Measurements from ENCODE around the gene AARSD1.
"Not testable (repeated sequence)": the region's sequence is repeated elsewhere in the genome, so short reads cannot be mapped to it uniquely, and the experiment has no call there.

Gene AARSD1

DNA sequence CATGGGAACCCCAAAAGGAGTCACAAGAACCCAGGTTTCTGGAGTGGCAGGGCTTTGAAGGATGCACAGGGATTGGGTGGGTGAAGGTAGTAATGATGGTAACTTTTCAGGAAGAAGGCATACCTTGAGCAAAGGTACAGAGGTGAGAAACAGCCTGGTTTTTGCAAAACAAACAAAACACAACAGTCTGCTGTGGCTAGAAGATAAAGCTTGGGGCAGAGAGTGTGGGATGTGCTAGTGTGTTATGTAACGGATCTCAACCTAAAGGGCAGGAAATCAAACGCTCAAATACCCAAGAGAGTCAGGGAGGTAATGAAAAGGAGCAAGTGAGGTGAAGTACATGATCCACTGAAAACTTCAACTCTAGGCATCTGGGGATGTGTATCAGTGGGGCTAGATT, 11.0 kb upstream of the AARSD1 start:
- H3K4me3 ChIP-seq (ENCODE audit: low read depth, low read length) = no peak overlapping the region
- TF ChIP-seq, protein P1, sequence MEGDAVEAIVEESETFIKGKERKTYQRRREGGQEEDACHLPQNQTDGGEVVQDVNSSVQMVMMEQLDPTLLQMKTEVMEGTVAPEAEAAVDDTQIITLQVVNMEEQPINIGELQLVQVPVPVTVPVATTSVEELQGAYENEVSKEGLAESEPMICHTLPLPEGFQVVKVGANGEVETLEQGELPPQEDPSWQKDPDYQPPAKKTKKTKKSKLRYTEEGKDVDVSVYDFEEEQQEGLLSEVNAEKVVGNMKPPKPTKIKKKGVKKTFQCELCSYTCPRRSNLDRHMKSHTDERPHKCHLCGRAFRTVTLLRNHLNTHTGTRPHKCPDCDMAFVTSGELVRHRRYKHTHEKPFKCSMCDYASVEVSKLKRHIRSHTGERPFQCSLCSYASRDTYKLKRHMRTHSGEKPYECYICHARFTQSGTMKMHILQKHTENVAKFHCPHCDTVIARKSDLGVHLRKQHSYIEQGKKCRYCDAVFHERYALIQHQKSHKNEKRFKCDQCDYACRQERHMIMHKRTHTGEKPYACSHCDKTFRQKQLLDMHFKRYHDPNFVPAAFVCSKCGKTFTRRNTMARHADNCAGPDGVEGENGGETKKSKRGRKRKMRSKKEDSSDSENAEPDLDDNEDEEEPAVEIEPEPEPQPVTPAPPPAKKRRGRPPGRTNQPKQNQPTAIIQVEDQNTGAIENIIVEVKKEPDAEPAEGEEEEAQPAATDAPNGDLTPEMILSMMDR (IDR thresholded peaks at IDR 0.05; ENCODE audit: borderline replicate concordance, insufficient read depth, low read depth, low read length) = no peak

DNA sequence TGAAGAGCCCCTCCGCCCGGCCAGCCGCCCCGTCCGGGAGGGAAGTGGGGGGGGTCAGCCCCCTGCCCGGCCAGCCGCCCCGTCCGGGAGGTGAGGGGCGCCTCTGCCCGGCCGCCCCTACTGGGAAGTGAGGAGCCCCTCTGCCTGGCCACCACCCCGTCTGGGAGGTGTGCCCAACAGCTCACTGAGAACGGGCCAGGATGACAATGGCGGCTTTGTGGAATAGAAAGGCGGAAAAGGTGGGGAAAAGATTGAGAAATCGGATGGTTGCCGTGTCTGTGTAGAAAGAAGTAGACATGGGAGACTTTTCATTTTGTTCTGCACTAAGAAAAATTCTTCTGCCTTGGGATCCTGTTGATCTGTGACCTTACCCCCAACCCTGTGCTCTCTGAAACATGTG, 9.1 kb upstream of the AARSD1 start:
- not testable (repeated sequence) for H3K4me3 ChIP-seq (ENCODE audit: low read depth, low read length)

DNA sequence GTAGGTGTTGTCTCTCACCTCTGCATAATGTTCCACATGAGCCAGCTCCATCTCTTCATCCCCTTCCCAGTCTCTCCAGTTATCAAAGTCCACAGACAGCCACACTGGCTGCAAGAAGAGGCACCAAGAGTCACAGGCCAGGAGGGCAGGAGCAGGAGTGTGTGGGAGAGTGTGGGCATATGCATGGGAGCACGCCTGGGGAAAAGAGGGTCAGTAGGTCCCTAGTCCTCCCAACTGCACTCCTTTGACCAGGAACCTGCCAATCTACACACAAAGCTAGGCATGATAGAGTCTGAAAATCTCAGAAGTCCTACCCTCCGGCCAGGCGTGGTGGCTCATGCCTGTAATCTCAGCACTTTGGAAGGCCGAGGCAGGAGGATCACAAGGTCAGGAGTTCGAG, 7.3 kb upstream of the AARSD1 start:
- no peak overlapping the region for H3K4me3 ChIP-seq (ENCODE audit: low read depth, low read length)
- TF ChIP-seq, protein P1 (IDR thresholded peaks at IDR 0.05; ENCODE audit: borderline replicate concordance, insufficient read depth, low read depth, low read length) = no peak

DNA sequence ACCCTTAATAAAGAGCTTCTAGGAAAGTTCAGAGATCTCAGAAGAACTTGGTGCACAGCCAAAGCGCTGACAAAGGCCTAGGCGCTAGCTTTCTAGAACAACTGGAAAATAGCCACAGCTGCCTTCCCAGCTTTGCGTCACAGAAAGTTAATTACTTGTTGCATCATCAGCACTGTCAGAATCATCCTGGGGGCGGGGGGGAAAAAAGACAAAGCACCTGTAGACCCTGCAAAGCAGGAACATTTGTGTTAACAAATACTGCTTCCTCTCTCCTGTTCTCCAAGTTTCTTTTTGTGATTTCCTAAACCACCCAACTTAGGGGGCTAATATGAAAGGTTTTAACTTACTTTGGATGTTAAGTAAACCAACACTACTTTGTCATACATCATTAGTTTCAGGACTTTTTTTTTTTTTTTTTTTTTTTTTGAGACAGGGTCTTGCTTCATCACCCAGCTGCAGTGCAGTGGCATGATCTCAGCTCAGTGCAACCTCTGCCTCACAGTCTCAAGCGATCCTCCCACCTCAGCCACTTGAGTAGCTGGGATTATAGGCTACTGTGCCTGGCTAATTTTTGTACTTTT, 4.8 kb upstream of the AARSD1 start:
- TF ChIP-seq, protein P1 (IDR thresholded peaks at IDR 0.05; ENCODE audit: borderline replicate concordance, insufficient read depth, low read depth, low read length) = no peak
- no peak overlapping the region for H3K4me3 ChIP-seq (ENCODE audit: low read depth, low read length)

DNA sequence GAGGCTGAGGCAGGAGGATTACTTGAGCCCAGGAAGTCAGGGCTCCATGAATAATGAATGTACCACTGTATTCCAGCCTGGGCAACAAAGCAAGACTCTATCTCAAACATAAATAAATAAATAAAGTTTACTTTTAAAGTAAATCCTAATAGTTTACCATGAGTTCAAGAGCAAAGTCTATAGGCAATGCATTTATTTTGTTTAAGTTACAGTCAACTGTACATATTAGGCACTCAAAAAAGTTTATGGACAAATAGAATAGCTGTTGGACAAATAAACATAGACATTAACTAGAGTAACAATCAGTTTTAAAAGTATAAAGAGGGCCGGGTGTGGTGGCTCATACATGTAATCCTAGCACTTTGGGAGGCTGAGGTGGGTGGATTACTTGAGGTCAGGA, 3.7 kb upstream of the AARSD1 start:
- TF ChIP-seq, protein P1 (IDR thresholded peaks at IDR 0.05; ENCODE audit: borderline replicate concordance, insufficient read depth, low read depth, low read length) = no peak
- H3K4me3 ChIP-seq (ENCODE audit: low read depth, low read length) = no peak overlapping the region

DNA sequence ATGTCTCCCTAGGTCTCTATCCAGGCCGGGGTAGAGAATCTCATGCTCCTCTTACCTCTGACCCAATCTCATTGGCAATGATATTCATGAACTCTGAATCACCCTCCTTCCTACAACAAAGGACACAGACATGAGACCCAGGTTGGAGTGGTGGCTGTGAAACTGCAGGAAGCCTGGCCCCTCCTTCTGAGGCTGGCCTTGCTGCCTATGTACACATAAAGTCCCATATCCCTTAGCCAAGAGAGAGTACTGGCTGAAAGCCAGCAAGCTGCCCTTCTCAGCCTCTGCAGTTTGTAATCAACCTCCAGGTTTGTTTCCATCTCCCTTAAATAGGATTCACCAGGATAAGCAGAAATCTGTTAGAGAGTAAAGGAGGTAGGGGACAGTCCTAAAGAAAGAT, 10.6 kb downstream of the AARSD1 start:
- H3K4me3 ChIP-seq (ENCODE audit: low read depth, low read length) = no peak overlapping the region
- TF ChIP-seq, protein P1 (IDR thresholded peaks at IDR 0.05; ENCODE audit: borderline replicate concordance, insufficient read depth, low read depth, low read length) = no peak

DNA sequence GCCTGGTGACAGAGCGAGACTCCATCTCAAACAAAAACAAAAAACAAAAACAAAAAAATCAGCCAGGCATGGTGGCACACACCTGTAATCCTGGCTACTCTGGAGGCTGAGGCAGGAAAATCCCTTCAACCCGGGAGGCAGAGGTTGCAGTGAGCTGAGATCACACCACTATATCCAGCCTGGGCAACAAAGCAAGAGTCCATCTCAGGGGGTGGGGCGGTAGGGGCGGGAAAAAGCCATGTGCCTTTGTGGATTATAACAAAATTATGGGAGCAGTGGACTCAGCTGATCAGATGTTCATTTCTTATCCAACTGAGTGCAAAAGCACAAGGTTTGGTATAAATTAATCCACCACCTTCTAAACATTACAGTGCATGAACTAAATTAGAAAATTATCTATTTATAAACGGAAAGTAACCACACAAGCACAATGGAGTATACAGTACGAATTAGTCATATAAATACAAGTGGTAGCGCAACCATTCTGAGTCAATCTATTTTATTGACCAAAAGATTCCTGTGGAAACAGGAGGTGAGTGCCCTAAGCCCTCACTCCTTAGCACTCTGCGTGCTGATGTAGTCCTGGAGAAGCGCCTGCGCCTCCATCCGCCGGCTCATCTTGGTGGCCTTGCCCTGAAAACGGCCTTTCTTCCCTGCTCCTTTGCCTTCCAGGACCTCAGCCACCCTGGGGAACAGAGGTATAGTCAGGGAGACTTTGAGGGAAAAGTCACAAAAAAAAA, 14.0 kb downstream of the AARSD1 start:
- TF ChIP-seq, protein P1 (IDR thresholded peaks at IDR 0.05; ENCODE audit: borderline replicate concordance, insufficient read depth, low read depth, low read length) = no peak
- H3K4me3 ChIP-seq (ENCODE audit: low read depth, low read length) = no peak overlapping the region
